Psoas muscle (tissue), 8 donors: Measurements from ENCODE around the gene LILRB3. TPM values are rescaled to one million over a fixed set of nuclear protein-coding genes. Genes with fewer than 3 reads are reported as not detected.

Experiments used
- ATAC-seq, 4 donors: fragments of 200-7000 bp; cut with Tn5 transposase; one replicate each; pipeline ENCODE4 v1.9.1; 2020; ENCODE audit warnings: moderate library complexity in 3 of 4, mild to moderate bottlenecking in 2 of 4
- DNase-seq, 2 donors: peaks; one replicate each; pipeline ENCODE4 v3.0.0-alpha.2; 2020
- H3K27ac ChIP-seq: fragments of 200-600 bp; one replicate; pipeline ENCODE4 v1.8.0; 2022
- H3K27me3 ChIP-seq, 3 donors: fragments of 200-600 bp in 1 of 3; one replicate each; pipeline versions ENCODE4 v1.6.1 to v1.8.0; 2013 to 2022; ENCODE audit warnings: low read length in 2 of 3, mild to moderate bottlenecking in 2 of 3, moderate library complexity in 1 of 3; ENCODE audit not compliant: insufficient read depth in 3 of 3
- H3K36me3 ChIP-seq, 2 donors: fragments of 200-600 bp in 1 of 2; one replicate each; pipeline versions ENCODE4 v1.6.1 to v1.8.0; 2013 to 2022; ENCODE audit warnings: low read depth in 1 of 2, mild to moderate bottlenecking in 1 of 2, moderate library complexity in 1 of 2; ENCODE audit not compliant: insufficient read depth in 1 of 2
- H3K4me1 ChIP-seq: fragments of 200-600 bp; one replicate; pipeline ENCODE4 v1.8.0; 2022
- H3K4me3 ChIP-seq: fragments of 200-600 bp; one replicate; pipeline ENCODE4 v1.8.0; 2022; ENCODE audit warnings: mild to moderate bottlenecking
- H3K9me3 ChIP-seq: fragments of 200-600 bp; one replicate; pipeline ENCODE4 v1.8.0; 2022
- WGBS, 3 donors: extraction: QIAGEN DNeasy Blood & Tissue Kit; methylation state at CpG; one replicate each; pipeline versions ENCODE4 v1.1.6 to v1.1.7; 2013; 5-methylcytosine and 5-hydroxymethylcytosine counted together
- intact Hi-C, 2 donors: fragments of 100-400 bp; cut with DNase I; formaldehyde crosslinking; loops; one replicate each; pipeline versions ENCODE4 v1.11.0 to v1.14.2; 2022
- polyA plus RNA-seq, 3 donors: library from polyadenylated mRNA; stranded (reverse); fragments of 200-250 nt; gene quantifications; one replicate each; pipeline ENCODE4 v1.2.3, GENCODE V29; 2013
- total RNA-seq, 4 donors: library from RNA; stranded (reverse); fragmentation: NEBNext Ultra II Directional in 2 of 4; extraction: Animal tissue kit (Norgen Biotek cat#: 25700) in 2 of 4; gene quantifications; one replicate each; pipeline versions ENCODE4 v1.2.1 to v1.2.4, GENCODE V29; 2021 to 2023
- TF ChIP-seq, protein P1 (sequence below): fragments of 200-600 bp; IDR thresholded peaks from one replicate; pipeline ENCODE4 v1.8.0; 2022; ENCODE audit warnings: antibody characterized with exemption
- donor health status: healthy with polysubstance abuse.
- donor health status: DM: no; HTN: no; CAD: no; lungs with moderate emphysema.
- donor health status: Bipolar disorder and iron deficiency.
- donor health status: healthy.
- donor health status: DM: yes; HTN: yes; CAD: no.
- donor health status: DM: no; HTN: no; CAD: no.
- donor health status: DM: no; HTN: no; CAD: no.
- donor health status: DM: yes; HTN: yes; CAD: no.

LILRB3 gene
- total and polyA plus RNA-seq, 7 donors: 0.32 to 3.8 (median 1.9) TPM

DNA sequence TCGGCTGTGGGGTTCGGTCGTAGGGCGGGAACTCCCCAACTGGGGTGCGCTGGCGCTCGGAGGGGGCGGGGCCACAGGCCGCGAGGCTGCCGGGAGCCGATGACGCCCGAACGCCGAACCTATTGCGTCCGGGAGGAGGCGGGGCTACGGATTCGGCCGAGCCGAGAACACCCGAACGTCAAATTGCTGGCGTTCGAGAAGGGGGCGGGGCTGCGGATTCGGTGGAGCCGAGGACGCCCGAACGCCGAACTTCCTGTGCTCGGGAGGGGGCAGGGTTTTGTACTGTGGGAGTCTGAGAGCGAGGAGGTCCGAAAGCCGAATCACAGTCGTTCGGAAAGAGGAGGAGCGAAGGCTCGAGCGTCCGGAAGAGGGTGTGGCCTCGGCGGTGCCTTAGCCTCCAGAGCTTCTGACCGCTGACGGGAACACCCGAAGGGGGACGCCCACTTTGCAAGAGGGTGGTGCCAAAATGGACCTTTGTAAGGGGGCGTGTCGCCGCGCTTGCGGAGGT, 32.2 kb downstream of the LILRB3 start:
- intact Hi-C loops: loop anchor here in 1 of 2 donors (1.0 kb wide), 1 partner anchor 10 kb away; the partner anchor contains the start of gene RPS9
- WGBS, 3 donors: 0 to 1% (median 0%) methylated on average over 56 of the region's 56 CpGs
- peaks cover 6 to 44% of the 10 kb centered on the region in 2 donors for H3K36me3 ChIP-seq
- H3K27ac ChIP-seq: peak overlapping the region; percentile 99
- no peaks in the 10 kb centered on the region for H3K9me3 ChIP-seq
- H3K4me1 ChIP-seq: peaks cover 17% of the 10 kb centered on the region
- ATAC-seq (peak; percentile 74 to 81 (median 75)), DNase-seq (peak; percentile 99 to 100)
- peak overlapping the region; percentile 75 for H3K4me3 ChIP-seq
- H3K27me3 ChIP-seq: no peaks in the 10 kb centered on the region
- TF ChIP-seq, protein P1, sequence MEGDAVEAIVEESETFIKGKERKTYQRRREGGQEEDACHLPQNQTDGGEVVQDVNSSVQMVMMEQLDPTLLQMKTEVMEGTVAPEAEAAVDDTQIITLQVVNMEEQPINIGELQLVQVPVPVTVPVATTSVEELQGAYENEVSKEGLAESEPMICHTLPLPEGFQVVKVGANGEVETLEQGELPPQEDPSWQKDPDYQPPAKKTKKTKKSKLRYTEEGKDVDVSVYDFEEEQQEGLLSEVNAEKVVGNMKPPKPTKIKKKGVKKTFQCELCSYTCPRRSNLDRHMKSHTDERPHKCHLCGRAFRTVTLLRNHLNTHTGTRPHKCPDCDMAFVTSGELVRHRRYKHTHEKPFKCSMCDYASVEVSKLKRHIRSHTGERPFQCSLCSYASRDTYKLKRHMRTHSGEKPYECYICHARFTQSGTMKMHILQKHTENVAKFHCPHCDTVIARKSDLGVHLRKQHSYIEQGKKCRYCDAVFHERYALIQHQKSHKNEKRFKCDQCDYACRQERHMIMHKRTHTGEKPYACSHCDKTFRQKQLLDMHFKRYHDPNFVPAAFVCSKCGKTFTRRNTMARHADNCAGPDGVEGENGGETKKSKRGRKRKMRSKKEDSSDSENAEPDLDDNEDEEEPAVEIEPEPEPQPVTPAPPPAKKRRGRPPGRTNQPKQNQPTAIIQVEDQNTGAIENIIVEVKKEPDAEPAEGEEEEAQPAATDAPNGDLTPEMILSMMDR: no peak

DNA sequence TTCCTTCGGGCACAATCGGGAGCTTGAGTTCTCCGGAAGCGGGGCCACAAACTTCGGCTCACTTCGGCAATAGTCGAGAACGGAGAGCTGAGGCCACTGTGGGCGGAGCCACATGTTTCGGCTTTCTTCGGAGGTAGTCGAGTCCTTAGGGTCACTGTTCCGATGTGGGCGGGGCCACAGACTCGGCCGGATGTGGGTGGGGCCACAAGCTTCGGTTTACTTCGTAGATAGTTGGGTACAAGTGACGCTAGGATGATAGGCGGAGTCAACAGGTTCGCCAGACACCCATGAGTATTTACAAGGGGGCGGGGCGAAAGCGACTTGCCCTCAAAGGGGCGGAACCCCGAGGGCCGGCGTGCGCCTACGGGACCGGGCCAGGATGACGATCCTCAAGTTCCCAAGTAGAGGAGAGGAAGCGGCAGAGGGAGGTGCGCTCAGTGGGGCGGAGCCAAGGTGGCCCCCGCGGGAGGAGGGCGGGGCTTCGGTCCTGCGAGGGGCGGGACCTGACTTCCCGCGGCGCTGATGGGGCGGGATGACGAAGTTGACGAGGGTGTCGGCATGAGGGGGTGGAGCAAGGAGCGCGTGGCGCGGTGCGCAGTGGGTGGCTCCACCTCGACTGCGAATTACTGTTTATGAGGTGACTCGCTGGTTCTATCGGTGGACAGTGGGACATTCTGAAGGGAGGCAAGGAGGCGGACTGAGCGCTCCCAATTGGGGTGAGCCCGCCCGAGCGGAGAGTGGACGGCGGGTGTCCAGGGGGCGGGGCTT, 32.9 kb downstream of the LILRB3 start:
- Histone ChIP-seq H3K9me3 (no peaks in the 10 kb centered on the region), H3K36me3 (peaks cover 6 to 38% of the 10 kb centered on the region in 2 donors), H3K4me3 (peak overlapping the region; percentile 75), H3K27me3 (no peaks in the 10 kb centered on the region), H3K4me1 (peaks cover 17% of the 10 kb centered on the region), H3K27ac (peak overlapping the region; percentile 99)
- TF ChIP-seq, protein P1: no peak
- 0 to 1% (median 1%) methylated on average over 63 to 65 of the region's 65 CpGs for WGBS, 3 donors
- intact Hi-C loops: loop anchor here in 1 of 2 donors (5.0 kb wide), 1 partner anchor 668 kb away; no protein-coding TSS in a partner anchor
- DNase-seq: peak; percentile 100
- peak; percentile 76 to 81 (median 79) for ATAC-seq

DNA sequence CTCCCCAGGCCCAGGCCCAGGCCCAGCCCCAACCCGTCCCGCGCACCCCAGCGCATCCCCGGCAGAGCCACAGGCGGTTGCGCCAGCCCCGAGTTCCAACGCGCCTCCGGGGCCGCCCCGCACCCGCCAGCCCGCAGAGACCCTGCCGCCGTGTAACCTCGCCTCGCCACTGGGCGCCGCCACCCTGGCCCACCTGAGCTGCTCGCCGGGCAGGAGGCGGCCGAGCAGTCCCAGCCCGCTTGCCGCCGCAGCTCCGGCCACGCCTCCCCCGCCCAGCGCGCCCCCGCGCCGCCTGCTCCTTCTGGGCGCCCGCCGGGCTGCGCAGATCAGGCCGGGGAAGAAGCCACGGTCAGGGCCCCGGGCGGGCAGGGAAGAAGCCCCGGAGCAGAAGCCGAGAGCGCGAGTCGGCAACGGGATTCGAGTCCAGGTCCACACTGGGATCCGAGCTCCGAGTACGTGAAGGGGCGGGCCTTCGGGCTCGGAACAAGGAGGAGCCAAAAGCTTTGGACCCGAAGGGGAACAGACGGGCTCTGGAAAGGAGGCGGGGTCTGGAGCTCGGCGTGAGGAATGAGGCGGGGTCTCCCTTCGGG, 33.6 kb downstream of the LILRB3 start, which contains the start of gene MBOAT7:
MBOAT7 (minus strand) TSS at position 436 of the 590 bp plus-strand sequence. CDS start 1,072 bp downstream, outside the sequence.
- Histone ChIP-seq H3K4me1 (peaks cover 17% of the 10 kb centered on the region), H3K4me3 (peak within 1 kb of the TSS; percentile 75), H3K27ac (peak within 1 kb of the TSS; percentile 99), H3K9me3 (no peaks in the 10 kb centered on the region), H3K27me3 (no peaks in the 10 kb centered on the region), H3K36me3 (peaks cover 6 to 31% of the 10 kb centered on the region in 2 donors)
- TF ChIP-seq, protein P1: peak; percentile 26
- no peak for DNase-seq
- WGBS, 3 donors: 0 to 1% (median 1%) methylated on average over 50 to 64 of the region's 64 CpGs
- ATAC-seq: peak; percentile 3 to 15 (median 5)
- intact Hi-C loops: loop anchor here in 1 of 2 donors (5.0 kb wide), 1 partner anchor 667 kb away; no protein-coding TSS in a partner anchor

DNA sequence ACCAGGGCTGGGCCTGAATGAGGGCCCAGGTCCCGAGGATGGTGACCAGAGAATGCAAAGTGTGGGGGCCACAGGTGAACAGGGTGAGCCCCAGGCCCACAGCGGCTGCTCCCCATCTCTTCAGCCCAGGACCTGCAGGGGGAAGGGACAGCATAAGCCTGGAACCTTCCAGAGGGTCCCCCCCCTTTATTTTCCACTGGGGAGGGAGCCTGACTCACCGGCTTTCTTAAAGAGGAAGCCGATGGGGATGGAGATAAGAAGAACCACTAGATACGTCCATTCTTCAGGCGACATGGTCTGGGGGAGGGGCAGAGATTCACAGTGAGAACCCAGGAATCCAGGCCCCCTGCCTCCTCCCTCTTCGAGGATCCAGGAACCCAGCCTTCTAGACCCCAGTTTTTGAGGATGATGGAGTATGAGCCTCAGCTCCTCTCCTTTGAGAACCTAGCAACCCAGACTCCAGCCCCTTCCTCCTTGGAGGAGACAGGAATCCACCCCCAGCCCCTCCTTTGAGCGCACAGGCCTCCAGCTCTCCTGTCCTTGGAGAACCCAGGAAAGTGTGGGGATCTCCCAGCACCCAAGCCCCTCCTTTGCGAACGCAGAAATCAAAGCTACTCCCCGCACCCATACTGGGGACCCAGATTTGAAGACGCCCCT, 34.5 kb downstream of the LILRB3 start:
- Histone ChIP-seq H3K36me3 (peaks cover under 1 to 22% of the 10 kb centered on the region in 2 donors), H3K27me3 (no peaks in the 10 kb centered on the region), H3K27ac (peak overlapping the region; percentile 99), H3K9me3 (no peaks in the 10 kb centered on the region), H3K4me1 (peaks cover 17% of the 10 kb centered on the region), H3K4me3 (peak overlapping the region; percentile 75)
- ATAC-seq (no peak), DNase-seq (no peak)
- WGBS, 3 donors: 34 to 42% (median 42%) methylated on average over 11 to 12 of the region's 12 CpGs
- TF ChIP-seq, protein P1: no peak
- intact Hi-C loops: loop anchor here in 1 of 2 donors (5.0 kb wide), 1 partner anchor 666 kb away; no protein-coding TSS in a partner anchor
